GM20000 (cell line): ENCODE measurements around the gene NPY5R.

Experiments
- DNase-seq: peaks from one replicate; pipeline ENCODE4 v3.0.0; 2012; ENCODE audit warnings: low spot score
- CTCF ChIP-seq: IDR thresholded peaks from 2 replicates; pipeline ENCODE4 v1.5.1; 2012; ENCODE audit warnings: mild to moderate bottlenecking, control low read depth; ENCODE audit errors: extremely low read depth, missing control alignments

The NPY5R gene

DNA sequence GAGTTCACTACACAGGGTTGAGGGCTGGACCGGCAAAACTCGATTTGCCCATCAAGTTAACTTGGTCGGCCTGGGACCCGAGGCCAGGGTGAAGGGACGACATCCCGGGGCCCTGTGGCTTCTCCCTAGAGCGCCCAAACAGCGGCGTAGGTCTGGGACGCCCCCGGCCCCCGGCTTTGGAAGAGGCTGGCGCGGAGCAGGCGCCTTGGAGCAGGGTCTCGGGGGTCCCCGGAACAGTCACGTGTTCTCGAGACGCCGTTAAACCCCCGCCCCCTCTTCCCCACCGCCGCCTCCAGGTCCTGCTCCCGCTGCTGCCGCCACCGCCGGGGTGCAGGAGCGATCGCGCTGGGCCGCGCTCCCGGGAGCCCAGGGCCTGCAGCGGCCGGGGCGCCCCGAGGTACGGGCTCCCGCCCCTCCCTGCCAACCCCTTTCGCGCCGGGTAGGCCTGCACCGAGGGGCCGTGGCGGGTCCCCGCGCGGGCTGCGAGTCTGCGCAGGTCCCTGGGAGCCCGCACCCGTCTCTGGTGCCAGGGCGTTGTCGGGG lies at the start of gene NPY5R:
Gene NPY5R (plus strand): TSS at position 289 of the 543 bp plus-strand sequence. CDS start 6,382 bp downstream, outside the sequence.
- TF ChIP-seq CTCF = no peak
- no peak for DNase-seq

DNA sequence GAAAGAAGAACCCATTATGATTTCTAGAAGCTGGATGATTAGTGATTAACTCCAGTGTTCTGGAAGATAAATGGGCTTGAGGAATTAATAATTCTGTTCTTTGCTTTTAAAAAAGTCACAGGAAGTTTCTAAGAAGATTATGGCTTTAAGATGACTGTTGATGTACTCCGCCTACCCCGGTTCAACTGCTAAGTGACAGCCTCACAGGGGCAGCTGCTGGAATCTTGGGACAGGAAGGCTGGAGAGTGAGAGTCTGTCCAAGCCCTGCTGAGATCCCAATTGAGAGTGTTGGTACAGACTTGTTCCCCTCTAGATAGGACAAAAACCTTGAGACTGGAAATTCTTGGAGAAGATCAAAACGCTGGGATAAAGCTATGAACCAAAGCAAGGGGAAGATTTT lies 48.6 kb upstream of the NPY5R start:
- DNase-seq = no peak
- TF ChIP-seq CTCF = no peak

GRCh38 chr4:163300445-163300844 lies 43.2 kb upstream of the NPY5R start:
- TF ChIP-seq CTCF = no peak
- no peak for DNase-seq

- no peak for TF ChIP-seq CTCF
- no peak for DNase-seq
Observed at GRCh38 chr4:163303069-163303468, 40.6 kb upstream of the NPY5R start.

DNA sequence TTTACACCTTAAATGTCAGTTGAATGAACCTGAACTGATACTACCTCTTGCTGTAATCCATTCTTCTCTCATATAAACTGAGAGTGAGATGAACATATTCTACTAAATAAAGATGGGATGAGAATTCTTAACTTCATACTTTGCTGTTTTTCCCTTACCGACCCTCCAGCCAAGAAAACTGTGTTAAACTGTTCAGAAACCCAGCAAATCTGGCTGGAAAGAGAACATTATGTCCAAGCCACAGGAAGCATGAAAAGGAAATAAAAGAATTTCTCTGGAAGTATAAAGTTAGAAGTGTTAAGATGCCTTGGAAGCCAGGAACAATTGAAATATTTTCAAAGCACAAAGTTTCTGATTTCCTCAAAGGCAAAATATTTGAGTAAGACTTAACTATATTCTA lies 34.2 kb upstream of the NPY5R start:
- no peak for TF ChIP-seq CTCF
- DNase-seq = no peak

DNA sequence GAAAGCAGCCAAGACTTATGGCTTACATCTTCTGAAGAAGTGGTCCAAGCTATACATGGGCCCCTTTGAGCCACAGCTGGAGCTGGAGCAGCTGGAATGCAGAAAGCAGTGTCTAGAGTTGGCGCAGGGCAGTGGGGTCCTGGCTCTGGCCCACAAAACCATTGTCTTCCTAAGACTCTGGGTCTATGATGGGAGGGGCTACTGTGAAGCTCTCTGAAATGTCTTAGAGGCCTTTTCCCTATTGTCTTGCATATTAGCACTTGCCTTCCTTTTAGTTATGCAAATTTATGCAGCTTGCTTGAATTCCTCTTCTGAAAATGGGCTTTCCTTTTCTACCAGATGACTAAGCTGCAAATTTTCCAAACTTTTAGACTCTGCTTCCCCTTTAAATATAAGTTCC lies 26.6 kb upstream of the NPY5R start:
- no peak for DNase-seq
- TF ChIP-seq CTCF = no peak

GRCh38 chr4:163330916-163331628 lies 12.6 kb upstream of the NPY5R start:
- no peak for DNase-seq
- TF ChIP-seq CTCF = no peak
